SW480 (cell line): ENCODE data around the gene DPF3.

Source experiments
- DNase-seq: peaks from one replicate; pipeline ENCODE4 v3.0.0-alpha.2; 2016; ENCODE audit warnings: low spot score

DPF3 gene

GRCh38 chr14:72742838-72743195, 151.1 kb downstream of the DPF3 start:
- DNase-seq = no peak

GRCh38 chr14:72742118-72742837, 151.6 kb downstream of the DPF3 start:
- no peak for DNase-seq

GRCh38 chr14:72741826-72742117, 152.1 kb downstream of the DPF3 start:
- no peak for DNase-seq

- no peak for DNase-seq
These were observed 152.7 kb downstream of the DPF3 start for GRCh38 chr14:72740966-72741825.

- DNase-seq = no peak
These were observed 153.4 kb downstream of the DPF3 start for GRCh38 chr14:72740504-72740961.

- DNase-seq = no peak
These were observed 154.2 kb downstream of the DPF3 start for GRCh38 chr14:72739446-72740405.

- no peak for DNase-seq
These were observed 155.7 kb downstream of the DPF3 start for GRCh38 chr14:72738161-72738611.

- DNase-seq = no peak
These were observed 156.3 kb downstream of the DPF3 start for GRCh38 chr14:72737560-72737943.

GRCh38 chr14:72736786-72737559, 156.9 kb downstream of the DPF3 start:
- no peak for DNase-seq

- peak; percentile 33 for DNase-seq
These were observed 157.6 kb downstream of the DPF3 start for GRCh38 chr14:72736308-72736707.

- DNase-seq = no peak
These were observed 161.7 kb downstream of the DPF3 start for GRCh38 chr14:72732022-72732780.

GRCh38 chr14:72731252-72732020, 162.5 kb downstream of the DPF3 start:
- DNase-seq = no peak

GRCh38 chr14:72730468-72730867, 163.4 kb downstream of the DPF3 start:
- DNase-seq = no peak

- DNase-seq = no peak
These were observed 167.5 kb downstream of the DPF3 start for GRCh38 chr14:72726444-72726843.

GRCh38 chr14:72723858-72724530, 169.9 kb downstream of the DPF3 start:
- DNase-seq = no peak

- DNase-seq = no peak
These were observed 171.6 kb downstream of the DPF3 start for GRCh38 chr14:72722201-72722785.

GRCh38 chr14:72721083-72721482, 172.8 kb downstream of the DPF3 start:
- no peak for DNase-seq

- no peak for DNase-seq
These were observed 176.7 kb downstream of the DPF3 start for GRCh38 chr14:72717220-72717619.

GRCh38 chr14:72716476-72716875, 177.4 kb downstream of the DPF3 start:
- DNase-seq = no peak
